IMR-90 (cell line): ENCODE data around the gene MPRIP. TPM values are rescaled to one million over a fixed set of nuclear protein-coding genes. Genes with fewer than 3 reads are reported as not detected.

Source experiments
- ATAC-seq: fragments of 200-7000 bp; cut with Tn5 transposase; 2 replicates; pipeline ENCODE4 v1.9.1; 2020; ENCODE audit warnings: low read depth, mild to moderate bottlenecking, moderate library complexity
- BruUV-seq: library from RNA; stranded (reverse); fragments of 400-500 nt; replicated peaks from 2 replicates; lab custom pipeline; 2021; lab: Mats Ljungman, UMichigan
- CTCF ChIA-PET: fragments of 300-600 bp; formaldehyde crosslinking; extraction: SDS; loops from one replicate; lab custom pipeline; 2021; ENCODE audit warnings: antibody characterized with exemption; lab: Yijun Ruan, JAX
- POLR2A ChIA-PET: fragments of 300-600 bp; sonication (Branson Sonifier 250); formaldehyde crosslinking; loops from one replicate; lab custom pipeline; 2022; ENCODE audit warnings: antibody characterized with exemption; ENCODE audit not compliant: unreplicated experiment; lab: Charles Lee
- DNase-seq: peaks from one replicate; pipeline ENCODE4 v3.0.0; 2013
- H2AFZ ChIP-seq: replicated peaks from 2 replicates; pipeline ENCODE3; 2013; ENCODE audit warnings: low read length, mild to moderate bottlenecking; ENCODE audit not compliant: poor library complexity
- H2AK5ac ChIP-seq: 2 replicates; pipeline ENCODE4 v1.6.1; 2013; ENCODE audit warnings: low read depth, low read length, inconsistent platforms
- H2AK9ac ChIP-seq: replicated peaks from 2 replicates; pipeline ENCODE3; 2013; ENCODE audit warnings: mild to moderate bottlenecking, low read depth, low read length, moderate library complexity; ENCODE audit not compliant: poor library complexity
- H2BK120ac ChIP-seq: 2 replicates; pipeline ENCODE4 v1.6.1; 2013; ENCODE audit warnings: low read depth, low read length, inconsistent platforms
- H2BK15ac ChIP-seq: 3 replicates; pipeline ENCODE4 v1.6.1; 2013; ENCODE audit warnings: low read depth, low read length, inconsistent platforms
- H2BK20ac ChIP-seq: 2 replicates; pipeline ENCODE4 v1.6.1; 2013; ENCODE audit warnings: low read depth, mild to moderate bottlenecking, inconsistent platforms, low read length, moderate library complexity
- H2BK5ac ChIP-seq: 2 replicates; pipeline ENCODE4 v1.6.1; 2013; ENCODE audit warnings: mild to moderate bottlenecking, low read depth, low read length, inconsistent platforms; ENCODE audit not compliant: poor library complexity, severe bottlenecking
- H3K14ac ChIP-seq: replicated peaks from 2 replicates; pipeline ENCODE4 v1.6.1; 2013; ENCODE audit warnings: low read depth, low read length, inconsistent platforms
- H3K18ac ChIP-seq: 2 replicates; pipeline ENCODE4 v1.6.1; 2013; ENCODE audit warnings: low read depth, low read length, control low read depth
- H3K23ac ChIP-seq: 2 replicates; pipeline ENCODE4 v1.6.1; 2013; ENCODE audit warnings: low read depth, low read length, inconsistent platforms
- H3K27ac ChIP-seq: 2 replicates; pipeline ENCODE4 v1.5.1; 2013; ENCODE audit warnings: mild to moderate bottlenecking, control low read depth, low read length; ENCODE audit not compliant: insufficient read depth
- H3K27me3 ChIP-seq: 2 replicates; pipeline ENCODE4 v1.6.1; 2013; ENCODE audit warnings: low read length; ENCODE audit not compliant: control insufficient read depth, insufficient read depth
- H3K36me3 ChIP-seq: 2 replicates; pipeline ENCODE4 v1.6.1; 2013; ENCODE audit warnings: low read length, mixed read lengths; ENCODE audit not compliant: control insufficient read depth, insufficient read depth
- H3K4ac ChIP-seq: 2 replicates; pipeline ENCODE4 v1.6.1; 2013; ENCODE audit warnings: low read depth, low read length, inconsistent platforms
- H3K4me1 ChIP-seq: 2 replicates; pipeline ENCODE4 v1.6.1; 2013; ENCODE audit warnings: low read length, mixed read lengths; ENCODE audit not compliant: control insufficient read depth, insufficient read depth
- H3K4me2 ChIP-seq: 2 replicates; pipeline ENCODE4 v1.6.1; 2013; ENCODE audit warnings: low read depth, mild to moderate bottlenecking, control low read depth, low read length, moderate library complexity
- H3K4me3 ChIP-seq: 2 replicates; pipeline ENCODE4 v1.5.1; 2013; ENCODE audit warnings: low read depth, mild to moderate bottlenecking, control low read depth, low read length, moderate library complexity; ENCODE audit not compliant: insufficient read depth
- H3K56ac ChIP-seq: 2 replicates; pipeline ENCODE4 v1.6.1; 2013; ENCODE audit warnings: low read length, inconsistent platforms; ENCODE audit not compliant: insufficient read depth; ENCODE audit errors: extremely low read depth
- H3K79me1 ChIP-seq, 2 experiments: 2 replicates each; pipeline ENCODE4 v1.6.1; 2013; ENCODE audit warnings: low read length in 2 of 2, inconsistent platforms in 1 of 2, low read depth in 1 of 2
- H3K9ac ChIP-seq: 2 replicates; pipeline ENCODE4 v1.6.1; 2013; ENCODE audit warnings: low read depth, low read length, control low read depth
- H3K9me1 ChIP-seq: 2 replicates; pipeline ENCODE4 v1.6.1; 2013; ENCODE audit warnings: low read length, inconsistent platforms; ENCODE audit not compliant: insufficient read depth
- H3K9me3 ChIP-seq: 2 replicates; pipeline ENCODE4 v1.6.1; 2013; ENCODE audit warnings: low read length; ENCODE audit not compliant: control insufficient read depth, insufficient read depth
- H4K20me1 ChIP-seq: 2 replicates; pipeline ENCODE4 v1.6.1; 2013; ENCODE audit warnings: low read length, inconsistent platforms; ENCODE audit not compliant: insufficient read depth
- H4K5ac ChIP-seq: 2 replicates; pipeline ENCODE4 v1.6.1; 2013; ENCODE audit warnings: mild to moderate bottlenecking, low read depth, low read length, control low read depth
- H4K8ac ChIP-seq, 2 experiments: 2 replicates each; pipeline ENCODE4 v1.6.1; 2013; ENCODE audit warnings: low read depth in 2 of 2, low read length in 2 of 2, control low read depth in 1 of 2, inconsistent platforms in 1 of 2
- H4K91ac ChIP-seq: 2 replicates; pipeline ENCODE4 v1.6.1; 2013; ENCODE audit warnings: low read depth, low read length, inconsistent platforms; ENCODE audit not compliant: insufficient read depth
- CEBPB ChIP-seq: IDR thresholded peaks from 2 replicates; pipeline ENCODE4 v1.6.1; 2012; ENCODE audit warnings: low read depth, low read length, improper control_type of control experiment
- RAD21 ChIP-seq: IDR thresholded peaks from 2 replicates; pipeline ENCODE4 v1.6.1; 2012; ENCODE audit warnings: low read length, improper control_type of control experiment
- WGBS, 2 experiments: methylation state at CpG; one replicate each; pipeline versions ENCODE4 v1.1.5 to v1.1.7; 2013; ENCODE audit warnings: missing lambda C conversion rate in 2 of 2; ENCODE audit not compliant: insufficient read length in 1 of 2; ENCODE audit errors: extremely low coverage in 2 of 2; 5-methylcytosine and 5-hydroxymethylcytosine counted together
- dilution Hi-C: fragments of 300-500 bp; cut with HindIII; formaldehyde crosslinking; loops from one replicate; pipeline ENCODE4 v1.14.3; 2018; ENCODE audit warnings: low sequenced_read_pairs; ENCODE audit not compliant: unreplicated experiment
- in situ Hi-C: fragments of 300-500 bp; cut with MboI; formaldehyde crosslinking; loops from 3 replicates; pipeline ENCODE4 v1.14.3; 2019; ENCODE audit warnings: low sequenced_read_pairs, inconsistent platforms, mixed read lengths
- intact Hi-C: fragments of 100-400 bp; cut with micrococcal nuclease; formaldehyde crosslinking; loops from 2 replicates; pipeline ENCODE4 v1.10.0; 2022
- polyA plus RNA-seq, 3 experiments: library from polyadenylated mRNA; depleted of rRNA; stranded (reverse); fragments of >200 nt; gene quantifications; 2 replicates each; pipeline ENCODE4 v1.2.3, GENCODE V29; 2012; ENCODE audit warnings: low replicate concordance in 1 of 3
- total RNA-seq: library from RNA; depleted of rRNA; stranded (reverse); fragments of >200 nt; gene quantifications from 2 replicates; pipeline ENCODE4 v1.2.3, GENCODE V29; 2012
- TF ChIP-seq, protein P1 (sequence below): fragments of 150-350 bp; IDR thresholded peaks from 2 replicates; pipeline ENCODE4 v1.6.1; 2016; ENCODE audit warnings: low read depth, mild to moderate bottlenecking, low read length, moderate library complexity, borderline replicate concordance

MPRIP gene
- total and polyA plus RNA-seq, 2 of the 4 experiments (the other 2 are of a cell fraction) = 111 to 149 TPM

DNA sequence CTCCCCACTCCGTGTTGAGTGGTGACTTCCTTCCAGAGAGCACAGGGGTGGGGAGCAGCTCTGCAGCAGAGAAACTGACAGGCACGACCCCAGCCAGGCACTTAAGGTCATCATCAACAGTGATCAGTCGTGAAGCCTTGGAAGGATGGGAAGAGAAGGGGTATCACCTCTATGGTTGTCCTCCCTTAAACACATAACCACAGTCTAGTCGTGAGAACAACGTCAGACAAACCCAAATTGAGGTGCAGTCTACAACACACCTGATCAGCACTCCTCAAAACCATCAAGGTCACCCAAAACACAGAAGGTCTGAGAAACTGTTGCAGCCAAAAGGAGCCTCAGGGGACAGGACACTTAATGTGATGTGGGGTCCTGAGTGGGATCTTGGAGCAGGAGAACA is 68.3 kb downstream of the MPRIP start:
- H3K4me3 ChIP-seq = no peak overlapping the region
- H2BK5ac ChIP-seq = no peak overlapping the region
- ChIA-PET POLR2A (no interaction called here), CTCF (no interaction called here)
- no peak overlapping the region for H4K91ac ChIP-seq
- peaks cover 31% of the 10 kb centered on the region for H3K4me1 ChIP-seq
- ATAC-seq = no peak
- H3K14ac ChIP-seq = peak overlapping the region; percentile 31; the same call in 1 of the 2 replicates
- no peak overlapping the region for H3K23ac ChIP-seq
- no peak overlapping the region for H3K27ac ChIP-seq
- H3K56ac ChIP-seq = no peak overlapping the region
- no peaks in the 10 kb centered on the region; the same call in 1 of the 2 replicates for H3K36me3 ChIP-seq
- peak overlapping the region in 1 of 2 experiments; percentile 29; a peak in 1 of 4 replicates for H4K8ac ChIP-seq
- H4K5ac ChIP-seq = no peak overlapping the region
- DNase-seq = no peak
- no peak overlapping the region for H3K9ac ChIP-seq
- no peak overlapping the region for H2BK120ac ChIP-seq
- H2AK5ac ChIP-seq = 0 out of 2 replicates have a peak overlapping the region, but pooled peaks have one; percentile 8
- intact Hi-C loops (no loop called here), dilution Hi-C loops (no loop called here), in situ Hi-C loops (no loop called here)
- WGBS, 2 experiments = no CpG with 5 or more reads among the region's 5 CpGs
- no TSS peak for BruUV-seq
- TF ChIP-seq, protein P1, sequence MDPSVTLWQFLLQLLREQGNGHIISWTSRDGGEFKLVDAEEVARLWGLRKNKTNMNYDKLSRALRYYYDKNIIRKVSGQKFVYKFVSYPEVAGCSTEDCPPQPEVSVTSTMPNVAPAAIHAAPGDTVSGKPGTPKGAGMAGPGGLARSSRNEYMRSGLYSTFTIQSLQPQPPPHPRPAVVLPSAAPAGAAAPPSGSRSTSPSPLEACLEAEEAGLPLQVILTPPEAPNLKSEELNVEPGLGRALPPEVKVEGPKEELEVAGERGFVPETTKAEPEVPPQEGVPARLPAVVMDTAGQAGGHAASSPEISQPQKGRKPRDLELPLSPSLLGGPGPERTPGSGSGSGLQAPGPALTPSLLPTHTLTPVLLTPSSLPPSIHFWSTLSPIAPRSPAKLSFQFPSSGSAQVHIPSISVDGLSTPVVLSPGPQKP = no peak
- TF ChIP-seq CEBPB (no peak), RAD21 (no peak)
- H3K79me1 ChIP-seq = peaks cover 48 to 98% of the 10 kb centered on the region in 2 experiments
- H2AK9ac ChIP-seq = no peak overlapping the region
- no peaks in the 10 kb centered on the region for H3K9me3 ChIP-seq
- no peak overlapping the region for H3K18ac ChIP-seq
- peaks cover 99% of the 10 kb centered on the region for H4K20me1 ChIP-seq
- peaks cover 59% of the 10 kb centered on the region for H3K9me1 ChIP-seq
- H2BK15ac ChIP-seq = no peak overlapping the region
- H3K4me2 ChIP-seq = no peak overlapping the region
- no peak overlapping the region for H2AFZ ChIP-seq
- H3K4ac ChIP-seq = no peak overlapping the region
- H2BK20ac ChIP-seq = no peak overlapping the region
- no peaks in the 10 kb centered on the region for H3K27me3 ChIP-seq
